Amniotic epithelial cell (primary cell): ENCODE data around the gene TBC1D8B.
"Not testable (repeated sequence)": the region's sequence is repeated elsewhere in the genome, so short reads cannot be mapped to it uniquely, and the experiment has no call there.

Experiments
- DNase-seq: peaks from one replicate; pipeline ENCODE4 v3.0.0-alpha.2; 2010; ENCODE audit warnings: low read depth

TBC1D8B gene

GRCh38 chrX:106802388-106803275 lies at the start of gene TBC1D8B:
TBC1D8B (plus strand) TSS chrX:106802673; CDS start chrX:106802854, 181 bp downstream.
- DNase-seq, result peak; percentile 91

GRCh38 chrX:106769288-106769687 lies 33.2 kb upstream of the TBC1D8B start:
- DNase-seq, result not testable (repeated sequence)

GRCh38 chrX:106774981-106775380 lies 27.5 kb upstream of the TBC1D8B start:
- peak; percentile 31 for DNase-seq

- DNase-seq, result no peak
These were observed 22.2 kb upstream of the TBC1D8B start for GRCh38 chrX:106780264-106780663.

- no peak for DNase-seq
These were observed 21.7 kb upstream of the TBC1D8B start for GRCh38 chrX:106780664-106781377.

- no peak for DNase-seq
These were observed 18.8 kb upstream of the TBC1D8B start for GRCh38 chrX:106783716-106784115.

- DNase-seq, result no peak
These were observed 11.0 kb upstream of the TBC1D8B start for GRCh38 chrX:106791495-106791894.

- no peak for DNase-seq
These were observed 448 bp upstream of the TBC1D8B start for GRCh38 chrX:106802063-106802387.

GRCh38 chrX:106811131-106811910 lies 8.8 kb downstream of the TBC1D8B start:
- no peak for DNase-seq

- DNase-seq, result peak; percentile 11
These were observed 10.5 kb downstream of the TBC1D8B start for GRCh38 chrX:106812930-106813329.

- DNase-seq, result not testable (repeated sequence)
These were observed 11.6 kb downstream of the TBC1D8B start for GRCh38 chrX:106814093-106814492.

GRCh38 chrX:106862972-106863688 lies 60.7 kb downstream of the TBC1D8B start:
- DNase-seq, result no peak

- no peak for DNase-seq
These were observed 61.2 kb downstream of the TBC1D8B start for GRCh38 chrX:106863697-106864096.

GRCh38 chrX:106872796-106873195 lies 70.3 kb downstream of the TBC1D8B start:
- DNase-seq, result peak; percentile 75

- peak; percentile 24 for DNase-seq
These were observed 71.6 kb downstream of the TBC1D8B start for GRCh38 chrX:106874075-106874474.

- peak; percentile 10 for DNase-seq
These were observed 72.7 kb downstream of the TBC1D8B start for GRCh38 chrX:106875151-106875550.

GRCh38 chrX:106889468-106889867 lies 87.0 kb downstream of the TBC1D8B start:
- DNase-seq, result no peak

GRCh38 chrX:106891762-106892460 lies 89.4 kb downstream of the TBC1D8B start:
- no peak for DNase-seq

- peak; percentile 69 for DNase-seq
These were observed 92.0 kb downstream of the TBC1D8B start for GRCh38 chrX:106894392-106894909.

GRCh38 chrX:106894978-106895452 lies 92.5 kb downstream of the TBC1D8B start:
- DNase-seq, result peak; percentile 77

GRCh38 chrX:106897259-106897658 lies 94.8 kb downstream of the TBC1D8B start:
- peak; percentile 73 for DNase-seq
